HG03025 (cell line): ENCODE measurements around the gene NCOR2.

Source experiments
- ATAC-seq: cut with Tn5 transposase; IDR thresholded peaks from one replicate; pipeline ENCODE4 v1.9.1; 2021; ENCODE audit warnings: mild to moderate bottlenecking, moderate library complexity; ENCODE audit not compliant: unreplicated experiment, low FRiP score

Gene NCOR2

DNA sequence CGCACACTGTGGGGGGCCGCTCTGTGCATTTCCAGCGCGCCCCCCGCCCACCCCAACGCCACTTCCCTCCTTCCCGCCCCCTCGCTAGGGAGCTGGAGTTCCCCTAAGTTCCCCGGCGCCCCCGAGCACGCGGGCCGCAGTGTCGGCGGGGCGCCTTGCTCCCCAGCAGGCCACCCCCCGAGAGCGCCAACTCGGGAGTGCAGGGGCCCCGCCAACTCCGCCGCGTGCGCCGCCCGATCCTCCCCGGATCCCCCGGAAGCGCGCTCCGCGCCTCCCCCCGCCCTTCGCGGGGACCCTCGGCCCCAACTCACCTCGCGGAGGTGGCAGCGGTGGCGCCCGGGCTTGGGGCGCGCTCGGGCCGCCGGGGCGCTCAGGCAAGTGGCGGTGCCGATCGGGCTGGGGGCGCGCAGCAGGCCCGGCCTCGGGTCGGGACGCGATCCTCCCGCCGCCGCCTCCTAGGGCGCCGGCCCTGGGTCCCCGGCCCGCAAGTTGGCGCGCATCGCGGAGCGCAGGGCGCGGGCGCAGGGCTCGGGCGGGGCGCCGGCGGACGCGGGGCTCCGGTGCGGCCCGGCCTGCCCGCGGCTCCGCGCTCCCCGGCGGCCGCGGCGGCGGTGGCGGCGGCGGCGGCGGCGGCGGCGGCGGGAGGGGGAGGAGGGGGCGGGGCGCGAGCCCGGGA is at the start of gene NCOR2:
NCOR2 (minus strand) TSS at position 616 of the 676 bp plus-strand sequence. CDS start 72,361 bp downstream, outside the sequence.
- peak; percentile 24 for ATAC-seq

DNA sequence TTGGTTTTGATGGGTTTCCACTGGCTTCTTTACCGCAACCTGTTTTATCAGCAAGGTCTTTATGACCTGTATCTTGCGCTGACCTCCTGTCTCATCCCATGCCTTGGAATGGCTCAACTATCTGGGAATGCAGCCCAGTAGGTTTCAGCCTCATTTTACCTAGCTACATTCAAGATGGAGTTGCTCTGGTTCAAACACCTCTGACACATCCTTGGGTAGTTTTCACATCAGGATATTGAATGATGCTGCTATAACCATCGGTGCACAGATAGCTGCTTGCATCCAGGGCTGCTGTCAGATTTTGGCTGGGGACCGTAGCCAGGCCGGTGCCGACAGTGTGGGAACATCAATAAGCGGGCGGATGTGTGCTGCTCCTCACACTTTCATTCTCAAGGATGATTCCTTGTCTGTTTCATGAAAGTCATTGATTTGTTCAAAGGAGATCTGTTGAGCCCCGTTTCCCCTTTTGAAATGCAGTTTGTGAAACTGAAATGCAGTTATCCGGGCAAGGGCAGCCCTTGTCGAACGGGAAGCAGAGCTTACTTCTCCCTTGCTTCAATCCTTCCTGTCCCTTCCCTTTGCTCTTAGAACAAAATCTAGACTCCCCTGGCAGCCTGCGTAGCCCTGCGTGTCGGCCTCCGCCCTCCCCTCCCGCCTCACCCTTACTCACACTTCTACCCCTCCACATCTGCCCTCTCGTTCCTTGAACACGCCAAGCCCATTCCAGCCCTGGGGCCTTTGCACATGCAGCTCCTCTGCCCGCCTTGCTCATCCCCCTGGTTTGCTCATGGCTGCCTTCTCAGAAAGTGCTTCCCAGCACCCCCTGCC is 49.2 kb upstream of the NCOR2 start:
- no peak for ATAC-seq

- ATAC-seq = no peak
Measured at GRCh38 chr12:124614512-124615292, 47.3 kb upstream of the NCOR2 start.

GRCh38 chr12:124613151-124613585 is 45.8 kb upstream of the NCOR2 start:
- no peak for ATAC-seq

- ATAC-seq = no peak
Measured at GRCh38 chr12:124612410-124612680, 44.9 kb upstream of the NCOR2 start.

DNA sequence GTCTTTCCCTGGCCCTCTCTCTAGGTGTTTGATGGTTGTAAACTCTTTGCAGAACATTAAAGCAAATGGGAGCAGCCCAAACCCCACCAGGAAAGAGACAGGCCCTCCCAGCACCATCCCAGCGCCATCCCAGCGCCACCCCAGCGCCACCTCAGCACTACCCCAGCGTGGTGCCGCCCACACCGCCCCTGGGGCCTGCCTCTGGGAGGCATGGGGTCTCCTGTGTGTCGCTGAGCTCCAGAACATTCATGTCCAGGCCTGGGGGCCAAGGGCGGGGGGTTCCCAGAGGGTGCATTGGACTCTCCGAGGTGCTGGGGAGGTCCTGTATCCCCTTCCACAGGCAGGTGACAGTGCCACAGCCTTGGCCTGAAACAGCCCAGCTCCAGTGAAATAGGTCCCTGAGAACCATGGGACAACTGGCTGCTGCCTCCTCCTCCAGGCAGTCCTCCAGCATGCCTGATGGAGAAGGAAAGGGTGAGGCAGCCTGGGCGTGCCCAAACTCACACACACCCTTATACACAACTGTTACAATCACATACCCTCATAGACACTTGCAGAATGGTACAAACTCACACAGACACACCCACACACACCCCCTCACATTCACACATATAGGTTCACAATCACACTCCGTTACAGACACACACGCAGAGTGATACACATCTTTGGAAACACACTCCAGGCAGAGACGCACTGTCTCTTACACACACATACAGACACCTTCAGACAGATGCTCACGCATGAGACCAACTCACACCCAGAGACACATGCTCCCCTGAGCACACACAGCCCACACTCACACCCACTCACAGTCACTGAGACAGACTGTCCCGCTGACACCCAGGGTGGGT is 44.4 kb upstream of the NCOR2 start:
- ATAC-seq = no peak

GRCh38 chr12:124610629-124611558 is 43.5 kb upstream of the NCOR2 start:
- no peak for ATAC-seq

GRCh38 chr12:124610021-124610612 is 42.7 kb upstream of the NCOR2 start:
- no peak for ATAC-seq

- ATAC-seq = peak; percentile 64
Measured at GRCh38 chr12:124609041-124609989, 41.9 kb upstream of the NCOR2 start.

DNA sequence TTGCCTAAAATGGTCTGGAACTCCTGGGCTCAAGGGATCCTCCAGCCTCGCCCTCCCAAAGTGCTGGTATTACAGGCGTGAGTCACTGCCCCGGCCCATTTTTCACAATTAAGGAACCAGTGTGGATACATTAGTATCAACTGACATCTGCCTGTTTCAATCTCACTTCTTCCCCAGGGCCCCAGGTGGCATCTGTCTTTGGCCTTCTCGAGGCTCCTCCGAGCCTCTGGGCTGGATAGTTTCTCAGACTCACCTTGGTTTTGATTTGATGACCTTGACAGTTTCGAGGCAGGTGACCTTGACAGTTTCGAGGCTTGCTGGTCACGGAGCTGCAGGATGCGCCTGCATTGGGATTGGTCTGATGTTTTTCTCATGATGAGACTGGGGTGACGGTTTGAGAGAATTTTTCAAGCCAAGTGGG is 41.0 kb upstream of the NCOR2 start:
- no peak for ATAC-seq

DNA sequence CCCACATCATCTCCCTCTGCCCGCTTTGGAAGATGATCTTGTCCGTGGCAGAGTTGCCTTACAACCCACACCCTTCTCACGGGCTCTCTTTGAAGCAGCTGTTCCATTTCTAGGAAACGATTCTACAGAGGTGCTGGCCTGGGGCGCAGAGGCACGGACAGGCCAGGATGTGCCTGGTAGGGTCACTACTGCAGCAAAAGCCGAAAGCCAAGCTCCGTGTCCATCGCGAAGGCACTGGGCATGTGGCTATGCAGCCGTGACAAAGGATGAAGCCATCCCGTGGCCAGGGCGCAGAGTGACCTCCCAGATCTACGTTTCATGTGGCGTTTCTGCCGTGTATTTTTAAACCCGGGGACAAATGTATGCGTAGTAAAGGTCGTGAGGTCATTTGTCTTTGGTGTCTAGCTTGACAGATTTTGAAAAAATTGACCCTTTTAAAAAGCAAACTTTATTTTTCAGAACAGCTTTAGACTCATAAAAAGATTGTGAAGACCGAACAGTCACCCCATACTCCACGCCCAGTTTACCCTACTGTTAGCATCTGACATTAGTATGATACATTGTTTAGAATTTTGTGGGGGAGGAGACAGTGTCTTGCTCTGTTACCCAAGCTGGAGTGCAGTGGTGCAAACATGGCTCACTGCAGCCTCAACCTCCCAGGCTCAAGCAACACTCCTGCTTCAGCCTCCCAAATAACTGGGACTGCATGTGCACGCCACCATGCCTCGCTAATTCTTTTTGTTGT is 40.4 kb upstream of the NCOR2 start:
- no peak for ATAC-seq

- ATAC-seq = no peak
Measured at GRCh38 chr12:124605883-124606774, 38.7 kb upstream of the NCOR2 start.

DNA sequence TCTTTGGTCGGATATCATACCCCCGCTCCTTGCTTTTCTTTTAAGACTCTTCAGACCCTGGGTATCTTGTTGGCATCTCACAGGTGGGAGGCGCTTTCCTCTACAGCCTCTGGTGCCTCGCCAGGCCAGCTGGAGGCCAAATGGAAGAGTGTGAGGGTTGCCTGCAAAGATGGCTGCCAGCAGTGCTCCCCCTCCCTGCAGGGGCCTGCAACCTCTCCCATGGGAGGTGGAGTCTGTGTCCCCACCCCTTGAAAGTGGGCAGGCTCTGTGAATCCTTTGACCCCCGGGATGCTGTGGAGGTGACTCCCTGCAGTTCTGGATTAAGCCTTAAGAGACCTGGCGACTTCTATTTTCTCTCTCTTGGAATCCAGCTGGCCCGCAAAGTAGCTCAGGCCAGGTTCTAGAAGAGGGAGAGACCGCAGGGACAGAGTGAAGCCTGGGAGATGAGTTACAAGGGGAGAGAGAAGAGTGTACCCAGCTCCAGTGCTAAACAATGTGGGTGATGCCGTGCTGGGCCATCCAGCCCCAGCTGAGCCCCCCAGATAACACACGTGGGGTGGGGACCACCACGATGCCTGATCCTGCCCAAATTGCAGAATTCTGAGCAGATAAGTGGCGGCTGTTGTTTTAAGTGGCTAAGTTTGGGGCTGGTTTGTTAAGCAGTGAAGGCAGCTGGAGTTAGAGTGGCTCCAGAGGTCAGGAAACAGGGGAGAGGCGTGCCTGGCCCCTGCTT is 37.9 kb upstream of the NCOR2 start:
- no peak for ATAC-seq

DNA sequence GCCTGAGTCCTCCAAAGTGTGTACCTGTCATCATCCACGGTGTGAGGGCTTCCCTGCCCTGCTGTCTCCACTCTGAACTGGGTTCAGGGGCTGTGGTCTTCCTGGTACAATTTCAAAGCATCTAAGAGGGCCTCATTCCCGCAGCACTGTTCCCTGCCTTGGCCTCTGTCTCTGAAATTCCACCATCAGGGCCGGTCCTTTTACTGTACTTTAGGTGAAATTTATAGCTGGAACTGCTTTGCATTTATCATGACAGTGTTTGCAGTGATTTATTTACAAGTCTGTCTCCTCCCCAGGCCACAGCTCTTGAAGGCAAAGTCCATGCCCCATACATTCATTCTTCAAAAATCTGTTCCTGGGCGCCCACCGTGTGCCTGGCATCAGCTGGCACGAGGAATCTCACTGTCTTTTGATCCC is 36.9 kb upstream of the NCOR2 start:
- ATAC-seq = no peak

DNA sequence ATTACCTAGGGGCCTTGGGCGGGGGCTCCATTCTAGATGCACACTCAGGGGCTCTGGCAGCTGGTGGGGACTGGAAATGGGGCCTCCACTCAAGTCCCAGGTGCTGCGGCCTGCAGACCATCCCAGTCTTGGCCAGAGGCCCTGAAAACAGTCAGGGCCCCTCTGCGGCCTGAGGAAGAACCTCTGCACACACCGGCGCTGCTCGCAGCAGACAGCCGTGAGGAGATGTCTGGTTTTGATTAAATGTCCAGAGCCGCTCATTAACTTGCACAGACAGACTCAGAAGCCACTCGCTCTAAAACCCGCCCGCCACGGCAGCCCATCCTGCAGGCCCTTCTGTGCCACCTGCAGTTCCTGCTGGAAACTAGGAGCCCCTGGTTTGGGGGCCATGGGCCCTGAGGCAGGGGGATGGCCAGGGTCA is 36.4 kb upstream of the NCOR2 start:
- no peak for ATAC-seq
